GM18858 (cell line): ENCODE data around the gene TBC1D22A.

Source experiments
- ATAC-seq: cut with Tn5 transposase; IDR thresholded peaks from one replicate; pipeline ENCODE4 v1.9.1; 2021; ENCODE audit not compliant: unreplicated experiment

TBC1D22A gene

DNA sequence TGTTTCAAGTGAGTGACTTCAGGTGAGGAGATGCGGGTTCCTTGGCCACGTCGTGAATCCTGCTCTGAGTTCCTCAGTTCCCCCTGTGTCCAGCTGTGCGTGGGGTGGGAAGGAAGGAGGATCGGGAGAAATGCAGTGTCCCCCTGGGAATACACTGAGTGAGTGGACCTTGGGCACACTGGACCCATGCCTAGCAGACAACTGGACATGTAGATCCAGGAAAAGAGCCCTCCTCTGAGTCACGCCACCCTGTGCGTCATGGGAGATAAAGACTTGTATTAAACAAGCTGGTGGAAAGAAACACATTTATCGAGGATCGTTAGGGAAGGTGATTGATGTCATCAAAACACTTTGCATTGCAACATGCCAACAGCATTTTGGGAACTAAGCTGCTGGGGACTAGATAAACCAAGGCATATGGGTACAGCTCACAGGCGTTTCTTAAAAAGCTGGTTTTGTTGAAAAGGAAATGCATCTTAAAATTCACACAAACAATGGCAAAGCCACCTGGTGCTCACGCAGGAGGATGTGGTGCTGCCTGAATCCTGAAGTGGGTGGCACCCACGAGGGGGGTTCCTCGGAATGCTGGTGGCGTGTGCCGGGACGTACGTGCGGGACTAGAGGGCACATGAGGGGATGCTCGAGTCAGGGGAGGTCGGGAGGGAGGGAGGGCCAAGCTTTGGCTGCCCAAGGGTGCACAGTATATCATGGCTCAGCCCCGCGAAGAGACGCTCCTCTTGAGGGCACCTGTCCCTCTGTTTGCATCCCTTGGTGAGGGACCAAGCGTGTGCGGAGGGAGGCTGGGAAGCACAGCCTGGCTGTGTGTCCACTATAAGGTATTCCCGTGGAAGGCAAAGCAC is 303.5 kb downstream of the TBC1D22A start:
- ATAC-seq: no peak

DNA sequence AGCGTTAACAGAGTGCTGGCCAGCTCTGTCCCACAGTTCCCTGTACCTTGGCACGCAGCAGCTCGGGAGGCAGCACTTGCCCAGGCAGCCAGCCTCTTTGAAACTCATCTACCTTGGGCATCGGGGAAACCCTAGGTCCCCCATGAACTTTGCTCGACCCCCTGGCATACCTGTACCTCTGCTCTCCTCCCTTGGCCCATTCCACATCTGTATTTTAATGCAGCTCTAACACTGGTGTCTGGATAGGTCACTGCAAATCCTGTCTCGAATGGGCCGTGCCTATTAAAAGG is 304.1 kb downstream of the TBC1D22A start:
- no peak for ATAC-seq

- no peak for ATAC-seq
Measured at GRCh38 chr22:47067321-47067890, 305.0 kb downstream of the TBC1D22A start.

DNA sequence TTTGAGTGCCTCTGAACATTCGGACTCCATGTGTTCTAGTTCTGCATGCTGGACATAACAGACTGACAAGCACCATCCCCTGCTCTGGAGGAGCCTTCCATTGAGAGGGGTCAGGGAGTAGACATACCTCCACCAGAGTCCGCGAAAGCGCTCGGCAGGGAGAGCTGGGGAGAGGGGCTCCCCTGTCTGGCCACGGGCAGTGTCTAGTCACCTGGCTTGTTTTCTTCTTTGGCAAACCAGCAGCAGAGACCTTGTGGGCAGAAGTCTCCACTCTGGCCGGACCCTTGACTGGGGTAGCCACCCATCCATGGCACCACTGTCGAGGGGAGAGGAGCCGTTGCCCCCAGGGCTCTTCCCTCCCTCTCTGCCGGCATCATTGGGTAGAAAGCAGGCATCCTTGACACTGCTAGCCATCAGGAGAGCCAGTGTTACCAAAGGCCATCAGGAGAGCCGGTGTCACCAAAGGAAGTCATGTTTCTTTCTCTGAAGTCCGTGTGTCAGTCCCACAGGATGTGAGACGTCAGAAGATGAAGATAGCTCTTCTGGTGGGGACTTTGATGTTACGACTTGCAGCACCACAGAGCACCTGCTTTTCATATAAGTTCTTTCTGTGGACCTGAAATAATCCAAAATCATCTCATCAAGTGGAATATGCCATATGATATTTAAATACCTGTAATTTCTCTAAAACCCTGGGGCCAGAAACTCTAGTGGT is 305.6 kb downstream of the TBC1D22A start:
- no peak for ATAC-seq

- no peak for ATAC-seq
Measured at GRCh38 chr22:47068626-47068996, 306.2 kb downstream of the TBC1D22A start.

- no peak for ATAC-seq
Measured at GRCh38 chr22:47069270-47069669, 306.8 kb downstream of the TBC1D22A start.

DNA sequence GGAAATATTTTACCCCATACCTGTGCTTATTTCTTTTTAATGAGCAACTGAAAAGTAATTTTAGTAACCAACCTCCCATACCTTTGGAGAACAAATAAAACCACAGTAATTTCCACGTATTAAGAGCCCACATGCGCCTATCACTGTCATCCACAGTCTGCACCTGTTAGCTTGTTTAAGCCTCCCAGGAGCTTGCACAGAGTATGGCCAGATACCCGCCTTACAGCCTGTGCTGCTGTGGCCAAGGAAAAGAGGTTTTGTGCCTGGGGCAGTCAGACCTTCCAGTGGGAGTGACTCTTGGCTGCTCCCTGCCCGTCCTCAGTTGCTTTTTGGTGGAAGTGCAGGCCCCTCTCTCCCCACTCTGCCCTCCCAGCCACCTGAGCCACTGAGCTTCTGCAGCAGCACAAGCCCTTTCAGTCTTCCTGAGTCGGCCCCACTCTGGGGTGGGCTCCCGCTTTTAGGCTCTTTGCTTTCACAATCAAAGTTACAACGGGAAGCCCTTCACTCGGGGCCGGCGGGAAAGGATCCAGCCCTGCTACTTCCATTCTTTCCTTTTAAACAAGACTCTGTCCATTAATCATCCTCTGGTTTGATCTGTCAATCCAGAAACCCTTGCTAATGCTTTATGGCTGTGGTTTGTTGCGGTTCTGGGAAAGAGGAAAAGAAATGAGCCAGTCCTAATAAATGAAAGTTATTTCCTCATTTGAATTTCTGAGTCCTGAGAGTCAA is 308.8 kb downstream of the TBC1D22A start:
- no peak for ATAC-seq

- ATAC-seq: no peak
Measured at GRCh38 chr22:47071807-47072641, 309.6 kb downstream of the TBC1D22A start.

GRCh38 chr22:47072642-47072967 is 310.2 kb downstream of the TBC1D22A start:
- ATAC-seq: no peak

GRCh38 chr22:47073075-47073474 is 310.6 kb downstream of the TBC1D22A start:
- no peak for ATAC-seq

DNA sequence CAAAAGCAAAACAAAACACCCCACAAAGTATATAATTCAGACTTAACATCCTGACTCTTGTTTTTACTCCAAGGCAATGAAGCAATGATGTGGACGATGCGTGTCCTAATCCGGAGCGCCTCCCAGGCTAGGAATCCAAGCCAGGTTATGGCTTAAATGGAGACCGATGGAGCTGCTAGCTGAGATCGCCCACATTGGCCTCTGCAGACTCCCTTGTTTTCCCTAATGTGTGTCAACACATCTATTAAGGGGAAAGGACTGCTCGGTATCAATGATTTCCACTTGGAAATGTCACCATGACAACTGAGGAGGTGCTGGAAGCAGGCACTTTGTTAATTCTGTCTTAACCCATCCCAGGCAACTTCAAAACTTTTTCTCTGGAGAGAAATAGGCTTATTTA is 311.7 kb downstream of the TBC1D22A start:
- ATAC-seq: no peak

GRCh38 chr22:47075568-47075967 is 313.1 kb downstream of the TBC1D22A start:
- no peak for ATAC-seq

GRCh38 chr22:47076758-47077157 is 314.3 kb downstream of the TBC1D22A start:
- ATAC-seq: no peak

DNA sequence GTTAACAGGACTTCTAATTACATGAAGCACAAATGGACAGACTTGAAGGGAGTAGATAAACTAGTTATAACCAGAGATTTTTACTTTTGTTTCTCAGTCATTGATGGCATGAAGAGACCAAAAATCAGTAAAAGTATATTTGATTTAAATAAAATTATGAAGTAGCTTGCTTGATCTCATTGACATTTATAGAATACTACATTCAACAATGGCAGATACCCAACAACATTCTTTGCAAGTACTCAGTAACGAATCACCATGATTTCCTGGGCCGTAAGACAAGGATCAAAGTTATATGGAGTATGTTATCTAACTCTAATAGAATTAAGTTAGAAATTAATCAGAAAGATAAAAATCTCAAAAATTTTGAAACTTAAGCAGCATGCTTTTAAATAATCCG is 317.6 kb downstream of the TBC1D22A start:
- no peak for ATAC-seq

DNA sequence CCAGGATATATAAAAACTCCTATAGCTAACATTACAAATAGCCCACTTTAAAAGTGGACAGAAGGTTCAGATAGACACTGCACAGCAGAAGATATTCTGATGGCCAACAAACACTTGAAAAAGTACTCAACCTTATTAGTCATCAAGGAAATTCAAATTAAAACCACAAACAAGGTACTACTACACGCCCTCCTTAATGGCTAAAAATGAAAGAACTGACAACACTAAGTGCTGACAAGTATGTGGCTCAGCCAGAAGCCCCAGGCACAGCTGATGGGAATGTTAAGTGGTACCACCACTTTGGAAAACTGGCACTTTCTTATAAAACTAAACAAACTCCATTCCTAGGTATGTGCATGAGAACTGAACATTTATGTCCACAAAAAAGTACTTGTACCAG is 320.1 kb downstream of the TBC1D22A start:
- no peak for ATAC-seq

DNA sequence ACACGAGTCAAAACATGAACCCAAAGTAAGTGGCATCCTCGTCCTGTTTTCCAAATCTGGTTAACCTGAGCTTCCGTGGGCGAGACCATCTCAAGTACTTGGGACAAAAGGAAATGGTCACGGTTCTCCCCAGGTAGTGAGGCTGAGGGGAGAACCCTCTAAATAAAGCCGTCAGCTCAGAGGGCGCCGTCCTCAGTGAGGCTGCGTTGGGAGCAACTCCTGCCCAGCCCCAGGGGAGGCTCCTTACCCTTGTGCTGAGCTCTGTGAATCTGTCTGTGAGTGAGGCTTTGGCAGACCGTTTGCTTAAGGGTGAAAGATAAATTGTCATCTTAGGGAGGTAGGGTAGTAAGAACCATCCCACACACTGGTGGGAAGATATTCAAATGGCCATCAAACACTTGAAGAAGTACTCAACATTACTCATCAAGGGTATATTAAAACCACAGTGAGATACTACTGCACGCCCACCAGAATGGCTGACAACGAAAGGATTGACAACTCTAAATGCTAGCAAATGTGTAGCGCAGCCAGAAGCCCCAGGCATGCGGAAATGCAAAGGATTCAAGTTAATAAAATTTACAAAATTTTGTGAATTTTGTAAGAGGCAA is 321.0 kb downstream of the TBC1D22A start:
- no peak for ATAC-seq

DNA sequence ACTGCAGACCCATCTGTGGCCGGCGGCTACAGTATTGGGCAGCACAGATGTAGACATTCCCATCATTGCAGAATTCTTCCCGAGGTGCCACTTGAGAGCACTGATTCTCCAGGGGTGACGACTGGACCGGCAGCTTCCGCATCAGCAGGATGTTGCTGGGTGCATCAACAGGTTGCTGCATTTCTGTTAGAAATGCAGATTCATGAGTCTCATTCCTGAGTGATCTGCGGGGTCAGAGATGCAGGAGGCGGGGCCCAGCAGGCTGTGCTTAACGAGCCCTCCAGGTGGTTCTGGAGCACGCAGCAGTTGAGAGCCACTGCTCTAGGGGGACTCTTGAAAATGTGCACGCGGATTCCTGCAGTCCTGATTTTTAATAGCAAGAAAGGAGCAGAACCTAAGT is 321.8 kb downstream of the TBC1D22A start:
- ATAC-seq: no peak

- ATAC-seq: no peak
Measured at GRCh38 chr22:47086596-47087248, 324.3 kb downstream of the TBC1D22A start.

GRCh38 chr22:47088480-47089158 is 326.2 kb downstream of the TBC1D22A start:
- no peak for ATAC-seq
